SK-N-SH (cell line): ENCODE data around the gene HOXC10. TPM values are rescaled to one million over a fixed set of nuclear protein-coding genes. Genes with fewer than 3 reads are reported as not detected.

Experiments used
- CTCF ChIA-PET: fragments of 300-600, 350-600 bp; formaldehyde crosslinking; extraction: SDS; loops from one replicate; lab custom pipeline; 2021; lab: Yijun Ruan, JAX
- POLR2A ChIA-PET: fragments of 350-600 bp; sonication (Branson Sonifier 250); formaldehyde crosslinking; extraction: SDS; loops from one replicate; lab custom pipeline; 2020; ENCODE audit warnings: antibody characterized with exemption, inconsistent platforms; lab: Yijun Ruan, JAX
- DNase-seq: peaks from one replicate; pipeline ENCODE4 v3.0.0; 2012
- H2AFZ ChIP-seq: fragments of 200-600 bp; sonication (generic); 2 replicates; pipeline ENCODE4 v1.8.1; 2016; ENCODE audit warnings: antibody characterized with exemption, mild to moderate bottlenecking, low read depth
- H3F3A ChIP-seq: fragments of 200-600 bp; sonication (generic); replicated peaks from 2 replicates; pipeline ENCODE3; 2016; ENCODE audit warnings: antibody characterized with exemption, mild to moderate bottlenecking; ENCODE audit not compliant: insufficient read depth
- H3K27ac ChIP-seq, 2 experiments: fragments of 200-500 bp in 1 of 2; fragments of 200-600 bp in 1 of 2; sonication (Bioruptor generic) in 1 of 2; sonication (generic), shearing (Covaris generic) in 1 of 2; 2 replicates each; pipeline versions ENCODE4 v1.5.1 to v1.6.1; 2014 to 2016; ENCODE audit warnings: low read depth in 2 of 2, inconsistent platforms in 1 of 2, low read length in 1 of 2, mild to moderate bottlenecking in 1 of 2, mixed read lengths in 1 of 2
- H3K27me3 ChIP-seq: fragments of 200-600 bp; sonication (generic), shearing (Covaris generic); 2 replicates; pipeline ENCODE4 v1.6.1; 2016; ENCODE audit warnings: mixed run types; ENCODE audit not compliant: insufficient read depth
- H3K36me3 ChIP-seq, 2 experiments: fragments of 200-500 bp in 1 of 2; fragments of 200-600 bp in 1 of 2; sonication (Bioruptor generic) in 1 of 2; sonication (generic) in 1 of 2; replicated peaks in 1 of 2; 2 replicates each; pipeline versions ENCODE3 to v1.5.1; 2014 to 2016; ENCODE audit warnings: low read length in 1 of 2, mild to moderate bottlenecking in 1 of 2; ENCODE audit not compliant: insufficient read depth in 2 of 2, control insufficient read depth in 1 of 2
- H3K4me1 ChIP-seq, 2 experiments: fragments of 200-500 bp in 1 of 2; fragments of 200-600 bp in 1 of 2; sonication (Bioruptor generic) in 1 of 2; sonication (generic), shearing (Covaris generic) in 1 of 2; 2 replicates each; pipeline versions ENCODE4 v1.5.1 to v1.6.1; 2014 to 2016; ENCODE audit warnings: low read depth in 1 of 2, low read length in 1 of 2, mixed run types in 1 of 2; ENCODE audit not compliant: insufficient read depth in 2 of 2, control insufficient read depth in 1 of 2
- H3K4me2 ChIP-seq: fragments of 200-600 bp; sonication (generic), shearing (Covaris generic); 2 replicates; pipeline ENCODE4 v1.6.1; 2017; ENCODE audit warnings: mixed run types
- H3K4me3 ChIP-seq, 2 experiments: fragments of 200-500 bp in 1 of 2; fragments of 200-600 bp in 1 of 2; sonication (Bioruptor generic) in 1 of 2; sonication (generic), shearing (Covaris generic) in 1 of 2; 2 replicates each; pipeline versions ENCODE4 v1.5.1 to v1.8.1; 2014 to 2016; ENCODE audit warnings: low read depth in 2 of 2, inconsistent platforms in 1 of 2, low read length in 1 of 2, mild to moderate bottlenecking in 1 of 2, mixed read lengths in 1 of 2, moderate library complexity in 1 of 2
- H3K79me2 ChIP-seq: fragments of 200-600 bp; sonication (generic); 2 replicates; pipeline ENCODE4 v1.8.1; 2017; ENCODE audit warnings: mild to moderate bottlenecking; ENCODE audit not compliant: insufficient read depth
- H3K9ac ChIP-seq: fragments of 200-600 bp; sonication (generic); 2 replicates; pipeline ENCODE4 v1.6.1; 2017; ENCODE audit warnings: mixed run types
- H3K9me2 ChIP-seq: fragments of 200-600 bp; sonication (generic); 2 replicates; pipeline ENCODE4 v1.6.1; 2017; ENCODE audit warnings: mixed run types
- H3K9me3 ChIP-seq: fragments of 200-600 bp; sonication (generic); 2 replicates; pipeline ENCODE4 v1.6.1; 2017; ENCODE audit warnings: mixed run types, mild to moderate bottlenecking, moderate library complexity
- H4K20me1 ChIP-seq: fragments of 200-600 bp; sonication (generic); 2 replicates; pipeline ENCODE4 v1.6.1; 2017; ENCODE audit warnings: mild to moderate bottlenecking, mixed run types; ENCODE audit not compliant: insufficient read depth
- GABPA ChIP-seq: IDR thresholded peaks from 2 replicates; pipeline ENCODE4 v1.4.0; 2012; ENCODE audit warnings: low read depth, mild to moderate bottlenecking
- GATA2 ChIP-seq: sonication (generic); formaldehyde crosslinking; IDR thresholded peaks from 2 replicates; pipeline ENCODE4 v1.5.0; 2020; ENCODE audit warnings: mild to moderate bottlenecking, missing genetic modification reagents
- JUND ChIP-seq: IDR thresholded peaks from 2 replicates; pipeline ENCODE4 v1.4.0; 2012
- MXI1 ChIP-seq: IDR thresholded peaks from 2 replicates; pipeline ENCODE4 v1.6.1; 2012; ENCODE audit warnings: mild to moderate bottlenecking, low read depth, low read length, improper control_type of control experiment
- POLR2AphosphoS5 ChIP-seq: IDR thresholded peaks from 2 replicates; pipeline ENCODE4 v1.6.1; 2012; ENCODE audit warnings: low read depth, low read length
- RAD21 ChIP-seq: IDR thresholded peaks from 2 replicates; pipeline ENCODE4 v1.6.1; 2012; ENCODE audit warnings: mild to moderate bottlenecking, low read length
- RCOR1 ChIP-seq: fragments of 150-350 bp; IDR thresholded peaks from 2 replicates; pipeline ENCODE4 v1.6.1; 2017; ENCODE audit warnings: antibody characterized with exemption, low read length
- RXRA ChIP-seq: IDR thresholded peaks from 2 replicates; pipeline ENCODE4 v1.4.0; 2012; ENCODE audit warnings: low read depth, mild to moderate bottlenecking, borderline replicate concordance
- SIN3A ChIP-seq: IDR thresholded peaks from 2 replicates; pipeline ENCODE4 v1.6.1; 2012; ENCODE audit warnings: low read depth, mild to moderate bottlenecking, low read length, moderate library complexity, borderline replicate concordance
- TCF12 ChIP-seq: IDR thresholded peaks from 2 replicates; pipeline ENCODE4 v1.4.0; 2012
- YY1 ChIP-seq: IDR thresholded peaks from 2 replicates; pipeline ENCODE4 v1.4.0; 2012; ENCODE audit warnings: low read depth, mild to moderate bottlenecking
- WGBS: methylation state at CpG from one replicate; pipeline ENCODE4 v1.1.6; 2017; ENCODE audit warnings: low lambda C conversion rate; 5-methylcytosine and 5-hydroxymethylcytosine counted together
- polyA plus RNA-seq, 3 experiments: library from polyadenylated mRNA; depleted of rRNA; stranded (reverse); fragments of >200 nt; gene quantifications; 2 replicates each; pipeline ENCODE4 v1.2.3, GENCODE V29; 2012
- TF ChIP-seq, protein P1 (sequence below): fragments of 150-350 bp; IDR thresholded peaks from 2 replicates; pipeline ENCODE4 v1.6.1; 2017; ENCODE audit warnings: antibody characterized with exemption, low read length, low read depth, borderline replicate concordance
- TF ChIP-seq, protein P2 (sequence below): fragments of 200-600 bp; sonication (generic); IDR thresholded peaks from 2 replicates; pipeline ENCODE4 v1.6.1; 2017; ENCODE audit warnings: antibody characterized with exemption, mild to moderate bottlenecking, moderate library complexity
- TF ChIP-seq, protein P3 (sequence below): IDR thresholded peaks from 2 replicates; pipeline ENCODE4 v1.4.0; 2012; ENCODE audit warnings: low read depth, borderline replicate concordance
- TF ChIP-seq, protein P4 (sequence below): fragments of 150-350 bp; IDR thresholded peaks from 2 replicates; pipeline ENCODE4 v1.6.1; 2016; ENCODE audit warnings: mild to moderate bottlenecking, low read depth, low read length
- TF ChIP-seq, protein P5 (sequence below): IDR thresholded peaks from 2 replicates; pipeline ENCODE4; 2012

Gene HOXC10
- polyA plus RNA-seq, 1 of the 3 experiments (the other 2 are of a cell fraction), result 0.03 TPM

DNA sequence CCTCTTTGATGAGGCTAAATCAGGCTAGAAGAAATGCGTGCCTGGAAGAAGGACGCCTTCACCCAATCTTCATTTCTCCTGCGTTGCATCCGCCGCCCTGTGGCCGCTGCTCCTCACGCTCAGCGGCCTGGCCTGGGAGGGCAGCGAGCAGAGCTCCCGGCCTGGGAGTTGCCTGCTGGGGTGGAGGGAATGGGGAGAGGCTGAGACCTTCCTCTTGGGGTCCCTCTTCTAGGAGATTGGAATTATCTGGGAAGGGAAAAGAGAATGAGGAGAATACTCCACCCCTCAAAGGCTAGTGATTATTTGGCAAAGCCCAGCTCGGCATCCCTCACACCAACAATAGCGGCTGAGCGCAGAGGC is 32.6 kb upstream of the HOXC10 start:
- 30% methylated on average over 13 of the region's 13 CpGs for WGBS
- CTCF ChIA-PET, result interaction anchor here (0.8 to 2.9 kb wide), 13 partner anchors 9 to 427 kb away, joined by 3 to 11 read pairs (median 4); partner anchors contain the start of genes HOXC10 and HOXC13
- Histone ChIP-seq H3K4me2 (no peak overlapping the region), H3K9ac (no peak overlapping the region), H3K9me2 (no peaks in the 10 kb centered on the region), H3F3A (no peaks in the 10 kb centered on the region), H3K27ac (no peak overlapping the region), H2AFZ (no peak overlapping the region), H3K4me3 (no peak overlapping the region), H4K20me1 (peaks cover 13% of the 10 kb centered on the region; the same call in 1 of the 2 replicates), H3K27me3 (peaks cover 100% of the 10 kb centered on the region), H3K36me3 (no peaks in the 10 kb centered on the region), H3K79me2 (no peaks in the 10 kb centered on the region), H3K9me3 (no peaks in the 10 kb centered on the region), H3K4me1 (no peaks in the 10 kb centered on the region; a peak in 1 of 4 replicates)
- POLR2A ChIA-PET, result interaction anchor here (0.6 kb wide), 1 partner anchor 9 kb away, joined by 3 read pairs; no protein-coding TSS in a partner anchor
- TF ChIP-seq, protein P1, sequence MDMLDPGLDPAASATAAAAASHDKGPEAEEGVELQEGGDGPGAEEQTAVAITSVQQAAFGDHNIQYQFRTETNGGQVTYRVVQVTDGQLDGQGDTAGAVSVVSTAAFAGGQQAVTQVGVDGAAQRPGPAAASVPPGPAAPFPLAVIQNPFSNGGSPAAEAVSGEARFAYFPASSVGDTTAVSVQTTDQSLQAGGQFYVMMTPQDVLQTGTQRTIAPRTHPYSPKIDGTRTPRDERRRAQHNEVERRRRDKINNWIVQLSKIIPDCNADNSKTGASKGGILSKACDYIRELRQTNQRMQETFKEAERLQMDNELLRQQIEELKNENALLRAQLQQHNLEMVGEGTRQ, result no peak
- TF ChIP-seq YY1 (no peak), JUND (no peak), MXI1 (no peak), RAD21 (no peak), RXRA (no peak), RCOR1 (no peak), POLR2AphosphoS5 (no peak), TCF12 (no peak), GABPA (no peak), GATA2 (CRISPR knock-in tag) (no peak), SIN3A (no peak)
- TF ChIP-seq, protein P2, sequence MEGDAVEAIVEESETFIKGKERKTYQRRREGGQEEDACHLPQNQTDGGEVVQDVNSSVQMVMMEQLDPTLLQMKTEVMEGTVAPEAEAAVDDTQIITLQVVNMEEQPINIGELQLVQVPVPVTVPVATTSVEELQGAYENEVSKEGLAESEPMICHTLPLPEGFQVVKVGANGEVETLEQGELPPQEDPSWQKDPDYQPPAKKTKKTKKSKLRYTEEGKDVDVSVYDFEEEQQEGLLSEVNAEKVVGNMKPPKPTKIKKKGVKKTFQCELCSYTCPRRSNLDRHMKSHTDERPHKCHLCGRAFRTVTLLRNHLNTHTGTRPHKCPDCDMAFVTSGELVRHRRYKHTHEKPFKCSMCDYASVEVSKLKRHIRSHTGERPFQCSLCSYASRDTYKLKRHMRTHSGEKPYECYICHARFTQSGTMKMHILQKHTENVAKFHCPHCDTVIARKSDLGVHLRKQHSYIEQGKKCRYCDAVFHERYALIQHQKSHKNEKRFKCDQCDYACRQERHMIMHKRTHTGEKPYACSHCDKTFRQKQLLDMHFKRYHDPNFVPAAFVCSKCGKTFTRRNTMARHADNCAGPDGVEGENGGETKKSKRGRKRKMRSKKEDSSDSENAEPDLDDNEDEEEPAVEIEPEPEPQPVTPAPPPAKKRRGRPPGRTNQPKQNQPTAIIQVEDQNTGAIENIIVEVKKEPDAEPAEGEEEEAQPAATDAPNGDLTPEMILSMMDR, result no peak
- TF ChIP-seq, protein P3, sequence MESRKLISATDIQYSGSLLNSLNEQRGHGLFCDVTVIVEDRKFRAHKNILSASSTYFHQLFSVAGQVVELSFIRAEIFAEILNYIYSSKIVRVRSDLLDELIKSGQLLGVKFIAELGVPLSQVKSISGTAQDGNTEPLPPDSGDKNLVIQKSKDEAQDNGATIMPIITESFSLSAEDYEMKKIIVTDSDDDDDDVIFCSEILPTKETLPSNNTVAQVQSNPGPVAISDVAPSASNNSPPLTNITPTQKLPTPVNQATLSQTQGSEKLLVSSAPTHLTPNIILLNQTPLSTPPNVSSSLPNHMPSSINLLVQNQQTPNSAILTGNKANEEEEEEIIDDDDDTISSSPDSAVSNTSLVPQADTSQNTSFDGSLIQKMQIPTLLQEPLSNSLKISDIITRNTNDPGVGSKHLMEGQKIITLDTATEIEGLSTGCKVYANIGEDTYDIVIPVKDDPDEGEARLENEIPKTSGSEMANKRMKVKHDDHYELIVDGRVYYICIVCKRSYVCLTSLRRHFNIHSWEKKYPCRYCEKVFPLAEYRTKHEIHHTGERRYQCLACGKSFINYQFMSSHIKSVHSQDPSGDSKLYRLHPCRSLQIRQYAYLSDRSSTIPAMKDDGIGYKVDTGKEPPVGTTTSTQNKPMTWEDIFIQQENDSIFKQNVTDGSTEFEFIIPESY, result no peak
- TF ChIP-seq, protein P4, sequence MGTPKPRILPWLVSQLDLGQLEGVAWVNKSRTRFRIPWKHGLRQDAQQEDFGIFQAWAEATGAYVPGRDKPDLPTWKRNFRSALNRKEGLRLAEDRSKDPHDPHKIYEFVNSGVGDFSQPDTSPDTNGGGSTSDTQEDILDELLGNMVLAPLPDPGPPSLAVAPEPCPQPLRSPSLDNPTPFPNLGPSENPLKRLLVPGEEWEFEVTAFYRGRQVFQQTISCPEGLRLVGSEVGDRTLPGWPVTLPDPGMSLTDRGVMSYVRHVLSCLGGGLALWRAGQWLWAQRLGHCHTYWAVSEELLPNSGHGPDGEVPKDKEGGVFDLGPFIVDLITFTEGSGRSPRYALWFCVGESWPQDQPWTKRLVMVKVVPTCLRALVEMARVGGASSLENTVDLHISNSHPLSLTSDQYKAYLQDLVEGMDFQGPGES, result no peak
- TF ChIP-seq, protein P5, sequence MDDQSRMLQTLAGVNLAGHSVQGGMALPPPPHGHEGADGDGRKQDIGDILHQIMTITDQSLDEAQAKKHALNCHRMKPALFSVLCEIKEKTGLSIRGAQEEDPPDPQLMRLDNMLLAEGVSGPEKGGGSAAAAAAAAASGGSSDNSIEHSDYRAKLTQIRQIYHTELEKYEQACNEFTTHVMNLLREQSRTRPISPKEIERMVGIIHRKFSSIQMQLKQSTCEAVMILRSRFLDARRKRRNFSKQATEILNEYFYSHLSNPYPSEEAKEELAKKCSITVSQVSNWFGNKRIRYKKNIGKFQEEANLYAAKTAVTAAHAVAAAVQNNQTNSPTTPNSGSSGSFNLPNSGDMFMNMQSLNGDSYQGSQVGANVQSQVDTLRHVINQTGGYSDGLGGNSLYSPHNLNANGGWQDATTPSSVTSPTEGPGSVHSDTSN, result no peak
- peak; percentile 64 for DNase-seq
